Gastroesophageal sphincter (tissue), 2 donors: ENCODE measurements around the gene PSMG3.

Source experiments
- POLR2A ChIP-seq, 2 donors: fragments of 450-650 bp; IDR thresholded peaks; one replicate each; pipeline ENCODE4 v1.6.1; 2017; ENCODE audit warnings: antibody characterized with exemption in 2 of 2, mild to moderate bottlenecking in 2 of 2, moderate library complexity in 1 of 2
- POLR2AphosphoS5 ChIP-seq: sonication (generic); formaldehyde crosslinking; IDR thresholded peaks from one replicate; pipeline ENCODE4 v1.6.1; 2017; ENCODE audit warnings: antibody characterized with exemption

DNA sequence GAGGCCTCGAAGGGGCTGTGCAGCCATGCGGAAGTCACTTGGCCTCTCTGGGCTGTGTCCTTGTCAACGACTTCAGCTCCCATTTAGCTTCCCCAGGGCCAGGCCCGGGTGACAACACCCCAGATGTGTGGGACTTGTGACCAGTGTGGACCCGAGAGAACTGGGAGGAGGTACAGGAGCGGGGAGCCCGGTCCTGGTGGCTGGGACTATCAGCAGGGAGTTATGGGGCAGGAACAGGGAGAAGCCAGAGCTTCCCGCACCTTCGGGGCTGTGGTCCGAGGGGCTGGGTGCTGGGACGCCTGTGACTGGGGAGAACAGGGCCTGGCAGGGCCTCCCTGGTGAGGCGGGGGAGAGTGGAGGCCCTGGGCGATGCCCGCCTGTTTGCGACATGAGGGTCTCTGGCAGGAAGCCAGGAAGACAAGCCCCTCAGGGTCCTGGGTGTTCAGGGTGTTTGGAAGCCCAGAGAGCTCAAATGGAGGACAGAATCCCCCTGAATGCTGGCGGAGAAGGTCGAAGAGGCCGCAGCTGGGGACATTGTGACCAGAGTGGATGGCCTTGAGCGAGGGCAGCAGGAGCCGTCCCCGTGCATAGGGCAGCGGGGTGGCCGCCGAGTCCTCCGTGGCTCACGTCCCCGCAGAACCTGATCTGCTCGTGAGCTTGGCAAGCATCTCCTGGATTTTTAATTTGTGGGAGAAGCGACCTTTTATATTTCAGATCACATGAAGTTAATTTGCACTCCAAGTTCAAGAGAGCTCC lies 30.0 kb upstream of the PSMG3 start:
- no peak for TF ChIP-seq POLR2A (IDR thresholded peaks at IDR 0.05)
- no peak for TF ChIP-seq POLR2AphosphoS5
